Measurements from ENCODE around the gene PLBD2.

PLBD2 gene

GRCh38 chr12:113370923-113371682 is 12.7 kb downstream of the PLBD2 start:
- H3K18ac ChIP-seq (ENCODE audit: low read depth in 1 of 2, low read length in 2 of 2): no peak overlapping the region
- H2BK12ac ChIP-seq (ENCODE audit: low read length in 2 of 2): no peak overlapping the region
- no peak overlapping the region for H3K23ac ChIP-seq (ENCODE audit: low read length in 2 of 2)
- no peaks in the 10 kb centered on the region for H3K9me3 ChIP-seq (ENCODE audit: control insufficient read depth, low read length)
- H2BK5ac ChIP-seq (ENCODE audit: low read depth, low read length, poor library complexity, severe bottlenecking): no peak overlapping the region
- no peak overlapping the region for H3K4ac ChIP-seq (ENCODE audit: low read depth in 1 of 2, low read length in 2 of 2)
- H2BK15ac ChIP-seq (ENCODE audit: low read depth, poor library complexity, severe bottlenecking): no peak overlapping the region
- DNase-seq: no peak
- H3K4me2 ChIP-seq (ENCODE audit: low read length, poor library complexity, severe bottlenecking): no peak overlapping the region
- no peaks in the 10 kb centered on the region for H3K4me1 ChIP-seq (ENCODE audit: control insufficient read depth, insufficient read depth, low read depth, low read length)
- no peak overlapping the region for H2BK120ac ChIP-seq (ENCODE audit: low read depth, low read length)
- H2AK5ac ChIP-seq (ENCODE audit: low read length, severe bottlenecking): no peak overlapping the region
- WGBS: 89% methylated on average over 7 of the region's 7 CpGs
- H3K14ac ChIP-seq (ENCODE audit: low read length in 2 of 2): no peak overlapping the region
- H3K36me3 ChIP-seq (ENCODE audit: control insufficient read depth in 1 of 2, insufficient read depth in 2 of 2, low read depth in 1 of 2, low read length in 2 of 2): peaks cover 52 to 53% of the 10 kb centered on the region in 2 experiments
- H3K4me3 ChIP-seq (ENCODE audit: insufficient read depth in 1 of 2, low read depth in 1 of 2, low read length in 2 of 2): no peak overlapping the region
- H4K91ac ChIP-seq (ENCODE audit: low read length): no peak overlapping the region
- no peaks in the 10 kb centered on the region for H3K27me3 ChIP-seq (ENCODE audit: control insufficient read depth in 1 of 2, insufficient read depth in 1 of 2, low read length in 2 of 2)
- H3K79me1 ChIP-seq (replicated peaks; ENCODE audit: low read length, poor library complexity, severe bottlenecking): peaks cover 21% of the 10 kb centered on the region
- H3K9ac ChIP-seq (ENCODE audit: low read length): no peak overlapping the region
- H2AFZ ChIP-seq (ENCODE audit: low read depth, low read length): no peak overlapping the region
- no peak overlapping the region for H4K8ac ChIP-seq (ENCODE audit: low read length)
- no peak overlapping the region for H3K27ac ChIP-seq (ENCODE audit: low read length, poor library complexity, severe bottlenecking)

- H4K8ac ChIP-seq (ENCODE audit: low read length): no peak overlapping the region
- no peaks in the 10 kb centered on the region for H3K9me3 ChIP-seq (ENCODE audit: control insufficient read depth, low read length)
- H2BK120ac ChIP-seq (ENCODE audit: low read depth, low read length): no peak overlapping the region
- no peak overlapping the region for H3K4me3 ChIP-seq (ENCODE audit: insufficient read depth in 1 of 2, low read depth in 1 of 2, low read length in 2 of 2)
- H3K14ac ChIP-seq (ENCODE audit: low read length in 2 of 2): no peak overlapping the region
- no peak overlapping the region for H3K4ac ChIP-seq (ENCODE audit: low read depth in 1 of 2, low read length in 2 of 2)
- 94% methylated on average over 6 of the region's 6 CpGs for WGBS
- H2AK5ac ChIP-seq (ENCODE audit: low read length, severe bottlenecking): no peak overlapping the region
- no peaks in the 10 kb centered on the region for H3K27me3 ChIP-seq (ENCODE audit: control insufficient read depth in 1 of 2, insufficient read depth in 1 of 2, low read length in 2 of 2)
- no peak overlapping the region for H3K18ac ChIP-seq (ENCODE audit: low read depth in 1 of 2, low read length in 2 of 2)
- H2BK15ac ChIP-seq (ENCODE audit: low read depth, poor library complexity, severe bottlenecking): no peak overlapping the region
- no peak overlapping the region for H3K27ac ChIP-seq (ENCODE audit: low read length, poor library complexity, severe bottlenecking)
- H2BK12ac ChIP-seq (ENCODE audit: low read length in 2 of 2): no peak overlapping the region
- H3K4me2 ChIP-seq (ENCODE audit: low read length, poor library complexity, severe bottlenecking): no peak overlapping the region
- H2BK5ac ChIP-seq (ENCODE audit: low read depth, low read length, poor library complexity, severe bottlenecking): no peak overlapping the region
- no peaks in the 10 kb centered on the region for H3K4me1 ChIP-seq (ENCODE audit: control insufficient read depth, insufficient read depth, low read depth, low read length)
- no peak overlapping the region for H4K91ac ChIP-seq (ENCODE audit: low read length)
- no peak for DNase-seq
- H3K79me1 ChIP-seq (replicated peaks; ENCODE audit: low read length, poor library complexity, severe bottlenecking): peaks cover 19% of the 10 kb centered on the region
- no peak overlapping the region for H3K9ac ChIP-seq (ENCODE audit: low read length)
- H2AFZ ChIP-seq (ENCODE audit: low read depth, low read length): no peak overlapping the region
- H3K36me3 ChIP-seq (ENCODE audit: control insufficient read depth in 1 of 2, insufficient read depth in 2 of 2, low read depth in 1 of 2, low read length in 2 of 2): peaks cover 56 to 59% of the 10 kb centered on the region in 2 experiments
- no peak overlapping the region for H3K23ac ChIP-seq (ENCODE audit: low read length in 2 of 2)
Observed at GRCh38 chr12:113371808-113372207, 13.4 kb downstream of the PLBD2 start.

GRCh38 chr12:113372371-113372770 is 14.0 kb downstream of the PLBD2 start:
- Histone ChIP-seq H2AFZ (ENCODE audit: low read depth, low read length) (no peak overlapping the region), H2AK5ac (ENCODE audit: low read length, severe bottlenecking) (no peak overlapping the region), H3K18ac (ENCODE audit: low read depth in 1 of 2, low read length in 2 of 2) (no peak overlapping the region), H3K9ac (ENCODE audit: low read length) (no peak overlapping the region), H3K14ac (ENCODE audit: low read length in 2 of 2) (no peak overlapping the region), H3K27ac (ENCODE audit: low read length, poor library complexity, severe bottlenecking) (no peak overlapping the region), H2BK120ac (ENCODE audit: low read depth, low read length) (no peak overlapping the region), H3K27me3 (ENCODE audit: control insufficient read depth in 1 of 2, insufficient read depth in 1 of 2, low read length in 2 of 2) (no peaks in the 10 kb centered on the region), H3K9me3 (ENCODE audit: control insufficient read depth, low read length) (no peaks in the 10 kb centered on the region), H2BK15ac (ENCODE audit: low read depth, poor library complexity, severe bottlenecking) (no peak overlapping the region), H3K4me2 (ENCODE audit: low read length, poor library complexity, severe bottlenecking) (no peak overlapping the region), H3K4me3 (ENCODE audit: insufficient read depth in 1 of 2, low read depth in 1 of 2, low read length in 2 of 2) (no peak overlapping the region), H2BK12ac (ENCODE audit: low read length in 2 of 2) (no peak overlapping the region), H3K79me1 (replicated peaks; ENCODE audit: low read length, poor library complexity, severe bottlenecking) (peaks cover 20% of the 10 kb centered on the region), H3K23ac (ENCODE audit: low read length in 2 of 2) (no peak overlapping the region), H4K91ac (ENCODE audit: low read length) (no peak overlapping the region), H3K4me1 (ENCODE audit: control insufficient read depth, insufficient read depth, low read depth, low read length) (no peaks in the 10 kb centered on the region), H2BK5ac (ENCODE audit: low read depth, low read length, poor library complexity, severe bottlenecking) (no peak overlapping the region), H3K36me3 (ENCODE audit: control insufficient read depth in 1 of 2, insufficient read depth in 2 of 2, low read depth in 1 of 2, low read length in 2 of 2) (peaks cover 60 to 61% of the 10 kb centered on the region in 2 experiments), H4K8ac (ENCODE audit: low read length) (no peak overlapping the region), H3K4ac (ENCODE audit: low read depth in 1 of 2, low read length in 2 of 2) (no peak overlapping the region)
- no peak for DNase-seq
- WGBS: 91% methylated on average over 7 of the region's 9 CpGs

- Histone ChIP-seq H3K27ac (ENCODE audit: low read length, poor library complexity, severe bottlenecking) (no peak overlapping the region), H4K91ac (ENCODE audit: low read length) (no peak overlapping the region), H3K79me1 (replicated peaks; ENCODE audit: low read length, poor library complexity, severe bottlenecking) (peaks cover 15% of the 10 kb centered on the region), H3K14ac (ENCODE audit: low read length in 2 of 2) (no peak overlapping the region), H3K18ac (ENCODE audit: low read depth in 1 of 2, low read length in 2 of 2) (no peak overlapping the region), H3K4me1 (ENCODE audit: control insufficient read depth, insufficient read depth, low read depth, low read length) (no peaks in the 10 kb centered on the region), H3K9me3 (ENCODE audit: control insufficient read depth, low read length) (no peaks in the 10 kb centered on the region), H3K4me2 (ENCODE audit: low read length, poor library complexity, severe bottlenecking) (no peak overlapping the region), H2BK12ac (ENCODE audit: low read length in 2 of 2) (no peak overlapping the region), H2BK5ac (ENCODE audit: low read depth, low read length, poor library complexity, severe bottlenecking) (no peak overlapping the region), H3K4ac (ENCODE audit: low read depth in 1 of 2, low read length in 2 of 2) (no peak overlapping the region), H2AK5ac (ENCODE audit: low read length, severe bottlenecking) (no peak overlapping the region), H3K23ac (ENCODE audit: low read length in 2 of 2) (no peak overlapping the region), H2BK120ac (ENCODE audit: low read depth, low read length) (no peak overlapping the region), H4K8ac (ENCODE audit: low read length) (no peak overlapping the region), H2AFZ (ENCODE audit: low read depth, low read length) (no peak overlapping the region), H3K36me3 (ENCODE audit: control insufficient read depth in 1 of 2, insufficient read depth in 2 of 2, low read depth in 1 of 2, low read length in 2 of 2) (peaks cover 55 to 62% of the 10 kb centered on the region in 2 experiments), H2BK15ac (ENCODE audit: low read depth, poor library complexity, severe bottlenecking) (no peak overlapping the region), H3K9ac (ENCODE audit: low read length) (no peak overlapping the region), H3K27me3 (ENCODE audit: control insufficient read depth in 1 of 2, insufficient read depth in 1 of 2, low read length in 2 of 2) (no peaks in the 10 kb centered on the region), H3K4me3 (ENCODE audit: insufficient read depth in 1 of 2, low read depth in 1 of 2, low read length in 2 of 2) (no peak overlapping the region)
- DNase-seq: no peak
- 97% methylated on average over 3 of the region's 3 CpGs for WGBS
Observed at GRCh38 chr12:113373440-113373839, 15.1 kb downstream of the PLBD2 start.
